ENCODE measurements around the gene DACT2. TPM values are rescaled to one million over a fixed set of nuclear protein-coding genes. Genes with fewer than 3 reads are reported as not detected.

Gene DACT2
- total RNA-seq, 2 experiments from 2014 or later, result not detected

GRCh38 chr6:168309997-168310396 lies 9.6 kb downstream of the DACT2 start:
- Mint-ChIP-seq H3K36me3 (no peaks in the 10 kb centered on the region), H3K4me1 (no peaks in the 10 kb centered on the region), H3K9me3 (no peaks in the 10 kb centered on the region), H3K27me3 (peaks cover 6% of the 10 kb centered on the region), H3K27ac (no peak overlapping the region), H3K4me3 (no peak overlapping the region)
- ATAC-seq (ENCODE audit: low read depth) (no peak), DNase-seq (no peak)
- POLR2A ChIA-PET, result no interaction called here

- Mint-ChIP-seq H3K36me3 (no peaks in the 10 kb centered on the region), H3K27me3 (peaks cover 5% of the 10 kb centered on the region), H3K4me1 (no peaks in the 10 kb centered on the region), H3K27ac (no peak overlapping the region), H3K4me3 (no peak overlapping the region), H3K9me3 (no peaks in the 10 kb centered on the region)
- POLR2A ChIA-PET, result no interaction called here
- ATAC-seq (ENCODE audit: low read depth), result no peak
- no peak for DNase-seq
Measured at GRCh38 chr6:168309183-168309582, 10.4 kb downstream of the DACT2 start.

- no peak for ATAC-seq (ENCODE audit: low read depth)
- no peaks in the 10 kb centered on the region for H3K9me3 Mint-ChIP-seq
Measured at GRCh38 chr6:168308390-168309144, 11.0 kb downstream of the DACT2 start.

GRCh38 chr6:168307695-168308021 lies 11.9 kb downstream of the DACT2 start:
- Mint-ChIP-seq H3K4me3 (no peak overlapping the region), H3K36me3 (no peaks in the 10 kb centered on the region), H3K27me3 (no peaks in the 10 kb centered on the region), H3K27ac (no peak overlapping the region), H3K4me1 (no peaks in the 10 kb centered on the region), H3K9me3 (no peaks in the 10 kb centered on the region)
- no peak for ATAC-seq (ENCODE audit: low read depth)
- POLR2A ChIA-PET, result no interaction called here
- DNase-seq, result no peak

More at GRCh38 chr6:168308390-168309144, 11.0 kb downstream of the DACT2 start:
- POLR2A ChIA-PET, result no interaction called here
- DNase-seq, result no peak
- no peaks in the 10 kb centered on the region for H3K4me1 Mint-ChIP-seq
- H3K36me3 Mint-ChIP-seq, result no peaks in the 10 kb centered on the region
- H3K27ac Mint-ChIP-seq, result no peak overlapping the region
- no peaks in the 10 kb centered on the region for H3K27me3 Mint-ChIP-seq
- H3K4me3 Mint-ChIP-seq, result no peak overlapping the region

GRCh38 chr6:168307015-168307694 lies 12.4 kb downstream of the DACT2 start:
- no peak for ATAC-seq (ENCODE audit: low read depth)
- DNase-seq, result no peak
- no peaks in the 10 kb centered on the region for H3K36me3 Mint-ChIP-seq
- no peaks in the 10 kb centered on the region for H3K4me1 Mint-ChIP-seq
- H3K9me3 Mint-ChIP-seq, result no peaks in the 10 kb centered on the region
- H3K4me3 Mint-ChIP-seq, result no peak overlapping the region
- H3K27ac Mint-ChIP-seq, result no peak overlapping the region
- POLR2A ChIA-PET, result no interaction called here
- no peaks in the 10 kb centered on the region for H3K27me3 Mint-ChIP-seq

GRCh38 chr6:168305863-168306262 lies 13.7 kb downstream of the DACT2 start:
- Mint-ChIP-seq H3K27me3 (peaks cover 4% of the 10 kb centered on the region), H3K4me3 (no peak overlapping the region), H3K36me3 (no peaks in the 10 kb centered on the region), H3K27ac (no peak overlapping the region), H3K9me3 (no peaks in the 10 kb centered on the region), H3K4me1 (no peaks in the 10 kb centered on the region)
- DNase-seq (no peak), ATAC-seq (ENCODE audit: low read depth) (no peak)
- POLR2A ChIA-PET, result no interaction called here

- Mint-ChIP-seq H3K36me3 (no peaks in the 10 kb centered on the region), H3K4me1 (no peaks in the 10 kb centered on the region), H3K9me3 (no peaks in the 10 kb centered on the region), H3K27me3 (peaks cover 4% of the 10 kb centered on the region), H3K27ac (no peak overlapping the region), H3K4me3 (no peak overlapping the region)
- POLR2A ChIA-PET, result no interaction called here
- ATAC-seq (ENCODE audit: low read depth) (no peak), DNase-seq (no peak)
Measured at GRCh38 chr6:168305096-168305749, 14.4 kb downstream of the DACT2 start.

GRCh38 chr6:168304752-168305015 lies 14.9 kb downstream of the DACT2 start:
- Mint-ChIP-seq H3K36me3 (no peaks in the 10 kb centered on the region), H3K27me3 (peaks cover 4% of the 10 kb centered on the region), H3K4me3 (no peak overlapping the region), H3K9me3 (no peaks in the 10 kb centered on the region), H3K27ac (no peak overlapping the region), H3K4me1 (no peaks in the 10 kb centered on the region)
- POLR2A ChIA-PET, result no interaction called here
- no peak for ATAC-seq (ENCODE audit: low read depth)
- DNase-seq, result no peak

- H3K4me1 Mint-ChIP-seq, result no peaks in the 10 kb centered on the region
- no peak for DNase-seq
- H3K27ac Mint-ChIP-seq, result no peak overlapping the region
- no peaks in the 10 kb centered on the region for H3K9me3 Mint-ChIP-seq
- H3K36me3 Mint-ChIP-seq, result no peaks in the 10 kb centered on the region
- ATAC-seq (ENCODE audit: low read depth), result no peak
- H3K27me3 Mint-ChIP-seq, result peaks cover 4% of the 10 kb centered on the region
- H3K4me3 Mint-ChIP-seq, result no peak overlapping the region
- POLR2A ChIA-PET, result no interaction called here
Measured at GRCh38 chr6:168303982-168304751, 15.4 kb downstream of the DACT2 start.

- DNase-seq, result no peak
- POLR2A ChIA-PET, result no interaction called here
Measured at GRCh38 chr6:168302534-168302933, 17.0 kb downstream of the DACT2 start.

GRCh38 chr6:168301648-168302398 lies 17.8 kb downstream of the DACT2 start:
- POLR2A ChIA-PET, result no interaction called here
- Mint-ChIP-seq H3K4me3 (no peak overlapping the region), H3K27me3 (peaks cover 7% of the 10 kb centered on the region), H3K4me1 (no peaks in the 10 kb centered on the region), H3K36me3 (no peaks in the 10 kb centered on the region), H3K9me3 (no peaks in the 10 kb centered on the region), H3K27ac (no peak overlapping the region)
- DNase-seq (no peak), ATAC-seq (ENCODE audit: low read depth) (no peak)

More at GRCh38 chr6:168302534-168302933, 17.0 kb downstream of the DACT2 start:
- no peak for ATAC-seq (ENCODE audit: low read depth)
- H3K27me3 Mint-ChIP-seq, result peaks cover 7% of the 10 kb centered on the region
- no peaks in the 10 kb centered on the region for H3K36me3 Mint-ChIP-seq
- no peaks in the 10 kb centered on the region for H3K4me1 Mint-ChIP-seq
- no peaks in the 10 kb centered on the region for H3K9me3 Mint-ChIP-seq
- no peak overlapping the region for H3K27ac Mint-ChIP-seq
- H3K4me3 Mint-ChIP-seq, result no peak overlapping the region

- ATAC-seq (ENCODE audit: low read depth), result no peak
- Mint-ChIP-seq H3K9me3 (no peaks in the 10 kb centered on the region), H3K4me3 (no peak overlapping the region), H3K36me3 (no peaks in the 10 kb centered on the region), H3K27me3 (peaks cover 7% of the 10 kb centered on the region), H3K27ac (no peak overlapping the region), H3K4me1 (no peaks in the 10 kb centered on the region)
- no peak for DNase-seq
- POLR2A ChIA-PET, result no interaction called here
Measured at GRCh38 chr6:168300975-168301647, 18.5 kb downstream of the DACT2 start.
